K562 (cell line): Measurements from ENCODE around the gene DHCR7. TPM values are rescaled to one million over a fixed set of nuclear protein-coding genes. Genes with fewer than 3 reads are reported as not detected.
A peak's percentile ranks its signal among the peaks of the same experiment; 100 is the strongest.

ENCODE experiments used
- ATAC-seq: fragments of 200-7000 bp; cut with Tn5 transposase; 3 replicates; pipeline ENCODE4 v1.9.1; 2020; ENCODE audit warnings: moderate library complexity
- BruUV-seq: library from RNA; stranded (reverse); fragments of 400-500 nt; replicated peaks from 2 replicates; lab custom pipeline; 2021; lab: Mats Ljungman, UMichigan
- CTCF ChIA-PET: fragments of 300-600 bp; formaldehyde crosslinking; extraction: SDS; loops from one replicate; lab custom pipeline; 2021; ENCODE audit warnings: low intra/inter-chr PET ratio; lab: Yijun Ruan, JAX
- POLR2A ChIA-PET: fragments of 300-600, 350-650 bp; sonication (Branson Sonifier 250); formaldehyde crosslinking; extraction: SDS; loops from one replicate; lab custom pipeline; 2021; ENCODE audit warnings: antibody characterized with exemption, inconsistent platforms; lab: Yijun Ruan, JAX
- DNase-seq, 4 experiments: peaks; one replicate each; pipeline versions ENCODE4 v3.0.0 to v3.0.0-alpha.2; 2011 to 2018; ENCODE audit warnings: low spot score in 3 of 4, mixed read lengths in 3 of 4; ENCODE audit errors: extremely low read depth in 1 of 4
- FAIRE-seq: peaks from 2 replicates; lab custom pipeline; 2011; peaks lifted over from hg19 to GRCh38; lab: Jason Lieb, UNC
- H2AFZ ChIP-seq: 2 replicates; pipeline ENCODE4 v1.6.0; 2011; ENCODE audit warnings: low read depth, low read length, control low read depth, inconsistent platforms
- H3K27ac ChIP-seq: fragments of 200-600 bp; 3 replicates; pipeline ENCODE4 v1.8.0; 2011; ENCODE audit warnings: low read depth, mild to moderate bottlenecking, control low read depth, inconsistent platforms, low read length, moderate library complexity, mixed read lengths; ENCODE audit errors: extremely low read depth
- H3K27me3 ChIP-seq, 2 experiments: fragments of 300-600 bp in 1 of 2; 2 replicates in 1 of 2; 3 replicates in 1 of 2; pipeline versions ENCODE4 v1.6.0 to v1.8.0; 2011; ENCODE audit warnings: inconsistent platforms in 2 of 2, low read length in 2 of 2, mild to moderate bottlenecking in 1 of 2, mixed read lengths in 1 of 2, moderate library complexity in 1 of 2; ENCODE audit not compliant: control insufficient read depth in 2 of 2, insufficient read depth in 2 of 2
- H3K36me3 ChIP-seq: fragments of 300-600 bp; 3 replicates; pipeline ENCODE4 v1.8.0; 2011; ENCODE audit warnings: mild to moderate bottlenecking, low read length, inconsistent platforms; ENCODE audit not compliant: control insufficient read depth, insufficient read depth
- H3K4me1 ChIP-seq, 2 experiments: fragments of 200-600 bp in 1 of 2; replicated peaks in 1 of 2; 2 replicates in 1 of 2; 3 replicates in 1 of 2; pipeline versions ENCODE4 v1.5.1 to v1.8.0; 2011; ENCODE audit warnings: inconsistent platforms in 2 of 2, low read length in 2 of 2, mild to moderate bottlenecking in 1 of 2, mixed read lengths in 1 of 2, moderate library complexity in 1 of 2; ENCODE audit not compliant: control insufficient read depth in 2 of 2, insufficient read depth in 2 of 2
- H3K4me2 ChIP-seq: 2 replicates; pipeline ENCODE4 v1.6.1; 2011; ENCODE audit warnings: low read length, control low read depth, inconsistent platforms, mixed read lengths; ENCODE audit not compliant: insufficient read depth
- H3K4me3 ChIP-seq: fragments of 200-600 bp; sonication (generic), shearing (Covaris generic); 2 replicates; pipeline ENCODE4 v1.5.1; 2016; ENCODE audit warnings: control low read depth, inconsistent platforms
- H3K79me2 ChIP-seq: fragments of 200-600 bp; 3 replicates; pipeline ENCODE4 v1.8.0; 2011; ENCODE audit warnings: low read length, inconsistent platforms; ENCODE audit not compliant: control insufficient read depth, insufficient read depth
- H3K9ac ChIP-seq, 2 experiments: 2 replicates each; pipeline versions ENCODE4 v1.6.0 to v1.6.1; 2011; ENCODE audit warnings: low read depth in 2 of 2, low read length in 2 of 2, control low read depth in 1 of 2, inconsistent platforms in 1 of 2, mild to moderate bottlenecking in 1 of 2, mixed read lengths in 1 of 2; ENCODE audit not compliant: insufficient read depth in 1 of 2
- H3K9me1 ChIP-seq: one replicate; pipeline ENCODE4 v1.6.0; 2011; ENCODE audit warnings: inconsistent platforms, mild to moderate bottlenecking, low read length, moderate library complexity; ENCODE audit not compliant: control insufficient read depth, insufficient read depth
- H3K9me3 ChIP-seq: replicated peaks from 2 replicates; pipeline ENCODE4 v1.5.1; 2011; ENCODE audit warnings: low read depth, low read length, inconsistent platforms; ENCODE audit not compliant: control insufficient read depth, insufficient read depth
- H4K20me1 ChIP-seq: replicated peaks from 2 replicates; pipeline ENCODE4 v1.6.1; 2011; ENCODE audit warnings: low read length, inconsistent platforms, mixed read lengths; ENCODE audit not compliant: control insufficient read depth, insufficient read depth
- FOXM1 ChIP-seq, 2 experiments: fragments of 450-650 bp in 1 of 2; sonication (generic) in 1 of 2; formaldehyde crosslinking in 1 of 2; IDR thresholded peaks; 2 replicates each; pipeline versions ENCODE4 v1.6.1 to v1.9.0; 2017 to 2022; ENCODE audit warnings: low read depth in 2 of 2, mild to moderate bottlenecking in 2 of 2, missing genetic modification reagents in 1 of 2, moderate library complexity in 1 of 2
- NCOA6 ChIP-seq: fragments of 450-650 bp; IDR thresholded peaks from 2 replicates; pipeline ENCODE4 v1.6.1; 2017; ENCODE audit warnings: mild to moderate bottlenecking
- POLR2G ChIP-seq: fragments of 200-400 bp; formaldehyde crosslinking; IDR thresholded peaks from 2 replicates; pipeline ENCODE4 v1.6.1; 2017; ENCODE audit warnings: low read depth, mild to moderate bottlenecking, antibody characterized with exemption, low read length, moderate library complexity
- WGBS: fragments of 100-300 bp; shearing (Covaris generic); methylation state at CpG from one replicate; pipeline ENCODE4 v1.1.6; 2016; ENCODE audit warnings: low coverage, mixed read lengths; ENCODE audit not compliant: insufficient coverage; ENCODE audit errors: missing lambda C conversion rate; 5-methylcytosine and 5-hydroxymethylcytosine counted together
- in situ Hi-C: fragments of 300-500 bp; cut with MboI; formaldehyde crosslinking; loops from 4 replicates; pipeline ENCODE4 v1.15.0; 2018; ENCODE audit warnings: inconsistent platforms, mixed read lengths
- intact Hi-C: fragments of 100-400 bp; cut with micrococcal nuclease; formaldehyde crosslinking; loops from 2 replicates; pipeline ENCODE4 v1.14.2; 2022
- polyA plus RNA-seq, 8 experiments: library from polyadenylated mRNA; depleted of rRNA in 4 of 8; stranded (reverse) in 5 of 8; unstranded in 3 of 8; fragments of >200 nt; fragmentation: Nextera tagmentation in 2 of 8; fragmentation: Illumina TruSeq in 1 of 8; extraction: Ambion mirVana in 2 of 8; extraction: Trizol in 1 of 8; gene quantifications; 2 replicates each; pipeline versions ENCODE4 v1.2.1 to v1.2.3, GENCODE V29; 2011 to 2014; ENCODE audit warnings: inconsistent platforms in 1 of 8, missing spikeins in 1 of 8
- total RNA-seq, 7 experiments: library from RNA; depleted of rRNA in 6 of 7; stranded (reverse); fragments of >200 nt in 6 of 7; fragmentation: Illumina TruSeq in 2 of 7; extraction: Trizol in 2 of 7; gene quantifications; 2 replicates each; pipeline versions ENCODE4 v1.2.1 to v1.2.3, GENCODE V29; 2011 to 2021; ENCODE audit warnings: low replicate concordance in 1 of 7

DHCR7 gene
- total and polyA plus RNA-seq, 9 of the 15 experiments (the other 6 are each of a cell fraction or from before 2014, with no cell fraction given): 8.4 to 192 (median 82.4) TPM

GRCh38 chr11:71463331-71464211, 15.4 kb upstream of the DHCR7 start:
- no TSS peak for BruUV-seq
- CTCF ChIA-PET: no interaction called here
- Histone ChIP-seq H3K4me1 (peaks cover 0 to 6% of the 10 kb centered on the region in 2 experiments; a peak in 1 of 5 replicates), H3K27ac (no peak overlapping the region), H3K79me2 (no peaks in the 10 kb centered on the region), H4K20me1 (no peaks in the 10 kb centered on the region), H3K36me3 (peaks cover 58% of the 10 kb centered on the region), H3K9ac (no peak overlapping the region), H3K9me3 (no peaks in the 10 kb centered on the region), H3K4me2 (no peak overlapping the region), H3K27me3 (no peaks in the 10 kb centered on the region)
- intact Hi-C loops (no loop called here), in situ Hi-C loops (no loop called here)
- WGBS: 95% methylated on average over 26 of the region's 34 CpGs
- no peak for FAIRE-seq
- TF ChIP-seq POLR2G: peak; percentile 32
- TF ChIP-seq FOXM1 (IDR thresholded peaks at IDR 0.05; ENCODE audit: low read depth): no peak
- no peak for TF ChIP-seq FOXM1 (CRISPR knock-in tag; IDR thresholded peaks at IDR 0.05; ENCODE audit: low read depth)
- TF ChIP-seq, all 486 proteins: peak for 1
- DNase-seq: no peak
- no peak overlapping the region for H2AFZ ChIP-seq
- H3K4me3 ChIP-seq: no peak overlapping the region
- POLR2A ChIA-PET: no interaction called here
- ATAC-seq: no peak
- H3K9me1 ChIP-seq: peaks cover 2% of the 10 kb centered on the region

GRCh38 chr11:71462726-71463125, 14.5 kb upstream of the DHCR7 start:
- Histone ChIP-seq H3K4me3 (no peak overlapping the region), H4K20me1 (no peaks in the 10 kb centered on the region), H3K9me3 (no peaks in the 10 kb centered on the region), H2AFZ (no peak overlapping the region), H3K36me3 (peaks cover 66% of the 10 kb centered on the region), H3K27me3 (no peaks in the 10 kb centered on the region), H3K79me2 (no peaks in the 10 kb centered on the region), H3K9ac (no peak overlapping the region; a peak in 1 of 4 replicates), H3K4me2 (no peak overlapping the region), H3K27ac (no peak overlapping the region), H3K4me1 (peaks cover 0 to 6% of the 10 kb centered on the region in 2 experiments; a peak in 1 of 5 replicates), H3K9me1 (peaks cover 2% of the 10 kb centered on the region)
- intact Hi-C loops (no loop called here), in situ Hi-C loops (no loop called here)
- TF ChIP-seq NCOA6: no peak
- POLR2A ChIA-PET: no interaction called here
- ATAC-seq (no peak), FAIRE-seq (no peak), DNase-seq (no peak)
- WGBS: 94% methylated on average over 11 of the region's 11 CpGs
- no TSS peak for BruUV-seq
- CTCF ChIA-PET: no interaction called here
